ENCODE data around the gene FGFRL1. TPM values are rescaled to one million over a fixed set of nuclear protein-coding genes. Genes with fewer than 3 reads are reported as not detected.
A peak's percentile ranks its signal among the peaks of the same experiment; 100 is the strongest.
"Not testable (repeated sequence)": the region's sequence is repeated elsewhere in the genome, so short reads cannot be mapped to it uniquely, and the experiment has no call there.

Gene FGFRL1
- total RNA-seq, 4 donors from 2014 or later, result 18.1 to 39.6 (median 26.4) TPM

GRCh38 chr4:1050486-1051213 lies 39.2 kb downstream of the FGFRL1 start:
- no peaks in the 10 kb centered on the region for H3K9me3 ChIP-seq
- TF ChIP-seq EP300 (IDR thresholded peaks at IDR 0.05), result no peak
- peak in 3 of 5 experiments; percentile 17 to 40 (median 37) for TF ChIP-seq CTCF (IDR thresholded peaks at IDR 0.05)
- no peak overlapping the region for H3K27ac ChIP-seq
- H3K4me3 ChIP-seq, result no peak overlapping the region
- no peaks in the 10 kb centered on the region for H3K36me3 ChIP-seq
- no peak for DNase-seq (ENCODE audit: low spot score in 2 of 2)
- WGBS, 2 donors, result 66 to 78% methylated on average over 40 of the region's 40 CpGs
- H3K4me1 ChIP-seq, result peaks cover 0 to 42% (median 16%) of the 10 kb centered on the region in 4 donors
- H3K27me3 ChIP-seq, result peaks cover 0 to 29% of the 10 kb centered on the region in 2 donors

GRCh38 chr4:1051472-1051871 lies 40.0 kb downstream of the FGFRL1 start:
- 78 to 87% methylated on average over 9 of the region's 9 CpGs for WGBS, 2 donors
- H3K27ac ChIP-seq, result no peak overlapping the region
- no peak overlapping the region for H3K4me3 ChIP-seq
- H3K4me1 ChIP-seq, result peaks cover 0 to 45% (median 16%) of the 10 kb centered on the region in 4 donors
- DNase-seq (ENCODE audit: low spot score in 2 of 2), result no peak
- TF ChIP-seq POLR2A (IDR thresholded peaks at IDR 0.05), result no peak
- no peaks in the 10 kb centered on the region for H3K9me3 ChIP-seq
- no peaks in the 10 kb centered on the region for H3K36me3 ChIP-seq
- H3K27me3 ChIP-seq, result peaks cover 0 to 37% of the 10 kb centered on the region in 2 donors

DNA sequence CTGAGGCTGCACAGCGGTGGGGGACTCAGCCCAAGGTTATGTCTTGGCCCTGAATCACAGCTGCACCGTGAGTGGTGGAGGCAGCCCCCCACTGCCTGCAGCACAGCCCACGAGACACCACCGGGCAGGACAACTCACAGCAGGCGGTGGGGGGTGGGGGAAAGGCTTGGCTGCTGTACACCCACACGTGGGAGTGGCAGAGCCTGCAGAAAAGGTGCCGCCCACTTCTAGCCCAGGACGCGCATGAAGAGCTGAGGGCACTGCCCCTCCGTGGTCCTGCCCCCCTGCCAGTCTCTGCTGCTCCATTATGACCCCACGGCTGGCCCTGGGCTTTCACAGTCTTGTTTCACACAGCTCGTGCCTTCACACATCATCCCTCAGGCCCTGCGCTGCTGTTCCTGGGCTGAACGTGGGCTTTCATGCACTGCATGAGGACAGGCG lies 40.8 kb downstream of the FGFRL1 start:
- Histone ChIP-seq H3K4me1 (peaks cover 0 to 38% (median 11%) of the 10 kb centered on the region in 4 donors), H3K9me3 (no peaks in the 10 kb centered on the region), H3K27ac (no peak overlapping the region), H3K27me3 (peaks cover 0 to 45% of the 10 kb centered on the region in 2 donors), H3K4me3 (no peak overlapping the region), H3K36me3 (no peaks in the 10 kb centered on the region)
- TF ChIP-seq POLR2A (IDR thresholded peaks at IDR 0.05), result no peak
- no peak for TF ChIP-seq CTCF (IDR thresholded peaks at IDR 0.05)
- TF ChIP-seq EP300 (IDR thresholded peaks at IDR 0.05), result no peak
- 57 to 72% methylated on average over 14 to 15 of the region's 15 CpGs for WGBS, 2 donors
- no peak for DNase-seq (ENCODE audit: low spot score in 2 of 2)

DNA sequence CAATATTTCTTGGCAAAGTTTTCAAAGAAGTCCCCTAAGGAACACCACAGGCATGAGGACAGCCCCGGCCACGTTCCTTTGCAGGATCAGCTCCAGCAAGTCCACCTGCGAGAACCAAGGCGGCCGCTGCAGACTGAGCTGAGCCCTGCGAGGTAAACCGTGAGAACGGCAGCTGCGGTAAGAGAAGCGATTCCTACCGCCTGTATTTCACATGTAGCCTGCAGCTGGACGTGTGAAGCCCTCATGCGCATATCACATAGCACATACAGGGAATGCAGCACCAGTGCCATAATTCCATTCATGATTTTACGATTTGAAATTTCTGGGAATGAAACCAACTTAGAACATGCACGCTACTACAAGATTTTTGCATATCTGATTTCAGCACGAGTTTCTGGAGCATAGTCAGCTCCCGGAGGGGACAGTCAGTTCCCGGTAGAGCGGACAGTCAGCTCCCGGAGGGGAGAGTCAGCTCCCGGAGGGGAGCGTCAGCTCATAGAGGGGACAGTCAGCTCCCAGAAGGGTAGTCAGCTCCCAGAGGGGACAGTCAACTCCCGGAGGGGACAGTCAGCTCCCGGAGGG lies 41.7 kb downstream of the FGFRL1 start:
- TF ChIP-seq POLR2A (IDR thresholded peaks at IDR 0.05) (no peak), EP300 (IDR thresholded peaks at IDR 0.05) (no peak)
- peaks cover 0 to 52% of the 10 kb centered on the region in 2 donors for H3K27me3 ChIP-seq
- no peaks in the 10 kb centered on the region for H3K9me3 ChIP-seq
- 48 to 53% methylated on average over 24 of the region's 24 CpGs for WGBS, 2 donors
- H3K36me3 ChIP-seq, result no peaks in the 10 kb centered on the region
- peaks cover 0 to 29% (median 7%) of the 10 kb centered on the region in 4 donors for H3K4me1 ChIP-seq
- peak overlapping the region in 2 of 4 donors; percentile 9 to 30 for H3K4me3 ChIP-seq
- no peak for DNase-seq (ENCODE audit: low spot score in 2 of 2)
- no peak overlapping the region for H3K27ac ChIP-seq

DNA sequence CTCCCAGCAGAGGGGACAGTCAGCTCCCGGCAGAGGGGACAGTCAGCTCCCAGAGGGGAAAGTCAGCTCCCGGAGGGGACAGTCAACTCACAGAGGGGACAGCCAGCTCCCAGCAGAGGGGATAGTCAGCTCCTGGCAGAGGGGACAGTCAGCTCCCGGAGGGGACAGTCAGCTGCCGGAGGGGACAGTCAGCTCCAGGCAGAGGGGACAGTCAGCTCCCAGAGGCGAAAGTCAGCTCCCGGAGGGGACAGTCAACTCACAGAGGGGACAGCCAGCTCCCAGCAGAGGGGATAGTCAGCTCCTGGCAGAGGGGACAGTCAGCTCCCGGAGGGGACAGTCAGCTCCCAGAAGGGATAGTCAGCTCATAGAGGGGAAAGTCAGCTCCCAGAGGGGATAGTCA lies 42.5 kb downstream of the FGFRL1 start:
- not testable (repeated sequence) for H3K9me3 ChIP-seq; DNase-seq (ENCODE audit: low spot score in 2 of 2); H3K36me3 ChIP-seq; H3K27ac ChIP-seq
- peaks cover 0 to 55% of the 10 kb centered on the region in 2 donors for H3K27me3 ChIP-seq
- H3K4me3 ChIP-seq, result peak overlapping the region in 2 of 4 donors; percentile 9 to 30
- 37 to 58% methylated on average over 6 to 7 of the region's 7 CpGs for WGBS, 2 donors
- peaks cover 0 to 25% (median 7%) of the 10 kb centered on the region in 4 donors for H3K4me1 ChIP-seq

DNA sequence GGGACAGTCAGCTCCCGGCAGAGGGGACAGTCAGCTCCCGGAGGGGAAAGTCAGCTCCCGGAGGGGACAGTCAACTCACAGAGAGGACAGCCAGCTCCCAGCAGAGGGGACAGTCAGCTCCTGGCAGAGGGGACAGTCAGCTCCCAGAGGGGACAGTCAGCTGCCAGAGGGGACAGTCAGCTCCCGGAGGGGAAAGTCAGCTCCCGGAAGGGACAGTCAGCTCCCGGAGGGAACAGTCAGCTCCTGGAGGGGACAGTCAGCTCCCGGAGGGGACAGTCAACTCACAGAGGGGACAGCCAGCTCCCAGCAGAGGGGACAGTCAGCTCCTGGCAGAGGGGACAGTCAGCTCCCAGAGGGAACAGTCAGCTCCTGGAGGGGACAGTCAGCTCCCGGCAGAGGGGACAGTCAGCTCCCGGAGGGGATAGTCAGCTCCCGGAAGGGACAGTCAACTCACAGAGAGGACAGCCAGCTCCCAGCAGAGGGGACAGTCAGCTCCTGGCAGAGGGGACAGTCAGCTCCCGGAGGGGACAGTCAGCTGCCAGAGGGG lies 43.3 kb downstream of the FGFRL1 start:
- peaks cover 0 to 25% (median 7%) of the 10 kb centered on the region in 4 donors for H3K4me1 ChIP-seq
- H3K27me3 ChIP-seq, result peaks cover 0 to 62% of the 10 kb centered on the region in 2 donors
- not testable (repeated sequence) for DNase-seq (ENCODE audit: low spot score in 2 of 2); H3K36me3 ChIP-seq; H3K27ac ChIP-seq; H3K9me3 ChIP-seq
- WGBS, 2 donors, result 23% methylated on average over 6 of the region's 11 CpGs; no CpG with 5 or more reads in 1 of the 2 donors
- H3K4me3 ChIP-seq, result peak overlapping the region in 1 of 4 donors; percentile 17

DNA sequence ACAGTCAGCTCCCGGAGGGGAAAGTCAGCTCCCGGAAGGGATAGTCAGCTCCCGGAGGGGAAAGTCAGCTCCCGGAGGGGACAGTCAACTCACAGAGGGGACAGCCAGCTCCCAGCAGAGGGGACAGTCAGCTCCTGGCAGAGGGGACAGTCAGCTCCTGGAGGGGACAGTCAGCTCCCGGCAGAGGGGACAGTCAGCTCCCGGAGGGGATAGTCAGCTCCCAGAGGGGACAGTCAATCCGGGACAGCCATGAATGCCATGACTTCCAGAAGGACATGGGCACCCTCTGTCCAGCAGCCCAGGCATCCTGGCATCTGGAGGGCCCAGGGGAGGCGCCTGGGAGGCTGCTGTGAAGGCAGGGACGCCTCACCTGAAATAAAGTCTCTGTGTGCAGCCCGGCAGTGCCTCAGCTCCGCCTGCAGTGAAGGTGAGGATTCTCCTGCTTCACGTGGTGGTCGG lies 43.8 kb downstream of the FGFRL1 start:
- not testable (repeated sequence) for H3K9me3 ChIP-seq; H3K27ac ChIP-seq; DNase-seq (ENCODE audit: low spot score in 2 of 2); H3K36me3 ChIP-seq
- H3K4me1 ChIP-seq, result peaks cover 0 to 25% (median 7%) of the 10 kb centered on the region in 4 donors
- peak overlapping the region in 1 of 4 donors; percentile 17 for H3K4me3 ChIP-seq
- H3K27me3 ChIP-seq, result peaks cover 0 to 62% of the 10 kb centered on the region in 2 donors
- 36 to 50% methylated on average over 5 to 13 of the region's 13 CpGs for WGBS, 2 donors
